ENCODE measurements around the gene METTL1.
A peak's percentile ranks its signal among the peaks of the same experiment; 100 is the strongest.

METTL1 gene

DNA sequence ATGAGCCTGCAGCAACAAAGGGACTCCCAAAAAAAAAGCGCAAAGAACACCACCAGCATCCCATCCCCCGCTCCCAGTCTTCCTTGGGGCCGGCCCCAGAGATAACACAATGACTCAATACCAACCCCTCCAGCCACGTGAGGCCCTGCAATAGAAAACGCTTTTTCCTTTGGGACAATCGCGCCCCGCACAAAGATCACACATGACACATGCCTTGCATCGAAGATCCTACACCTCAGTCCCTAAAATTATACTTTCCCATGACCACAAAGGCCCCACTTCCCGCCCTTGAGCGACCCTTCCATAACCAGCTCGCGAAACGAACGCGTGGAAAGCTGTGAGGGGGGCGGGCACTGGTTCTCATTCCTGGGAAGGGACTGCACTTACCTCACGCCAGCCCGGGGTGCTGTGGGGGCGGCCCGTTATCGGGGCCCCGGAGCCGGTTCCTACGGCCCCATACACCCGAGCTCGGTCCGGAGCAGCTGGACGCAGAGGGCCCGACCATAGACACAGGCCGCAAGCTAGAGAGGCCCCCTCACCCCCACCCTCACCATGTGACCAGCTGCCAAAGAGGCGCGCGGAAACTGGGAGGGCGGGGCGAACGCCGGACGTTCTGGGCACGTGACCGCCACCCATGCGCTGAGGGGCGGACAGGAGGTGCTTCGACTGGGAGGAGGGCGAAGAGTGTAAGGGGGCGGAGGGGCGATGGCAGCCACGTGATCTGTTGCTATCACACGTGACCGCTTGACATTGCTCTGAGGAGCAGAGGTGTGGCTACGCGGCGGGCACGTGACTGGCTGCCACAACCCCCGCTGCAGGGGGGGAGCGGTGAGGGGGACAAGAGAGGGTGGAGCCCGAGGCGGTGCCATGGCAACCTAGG lies 19.9 kb downstream of the METTL1 start, which contains the start of gene CDK4:
CDK4 (minus strand) TSS at position 523 of the 880 bp plus-strand sequence. CDS start 593 bp downstream, outside the sequence.
- peak; percentile 98 for DNase-seq

GRCh38 chr12:57751432-57751787 lies 20.5 kb downstream of the METTL1 start:
- DNase-seq = no peak

- DNase-seq = no peak
These were observed 21.1 kb downstream of the METTL1 start for GRCh38 chr12:57750561-57751431.

GRCh38 chr12:57749061-57749460 lies 22.8 kb downstream of the METTL1 start:
- DNase-seq = no peak

GRCh38 chr12:57746025-57746424 lies 25.9 kb downstream of the METTL1 start:
- DNase-seq = no peak

DNA sequence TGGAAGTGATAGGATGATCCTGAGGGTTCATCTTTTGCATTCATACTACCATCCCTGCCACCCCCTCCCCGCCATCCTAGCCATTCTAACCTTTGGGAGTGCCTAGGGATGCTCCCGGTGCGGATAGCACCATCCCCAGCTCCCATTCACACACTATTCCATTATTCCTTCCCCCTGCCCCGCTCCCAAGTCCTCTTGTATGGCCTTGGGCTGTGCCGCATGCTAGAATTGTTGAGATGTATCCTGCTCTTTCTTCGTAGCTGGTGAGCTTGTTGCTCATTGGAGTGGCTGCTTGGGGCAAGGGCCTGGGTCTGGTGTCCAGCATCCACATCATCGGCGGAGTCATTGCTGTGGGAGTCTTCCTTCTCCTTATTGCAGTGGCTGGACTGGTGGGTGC lies 26.4 kb downstream of the METTL1 start:
- DNase-seq = no peak

GRCh38 chr12:57744777-57745484 lies 27.0 kb downstream of the METTL1 start, which contains the start of gene TSPAN31:
Gene TSPAN31, plus strand, starts transcription at chr12:57745039. Its CDS starts 116 bp downstream, at chr12:57745155.
- peak; percentile 98 for DNase-seq

- DNase-seq = peak; percentile 91
These were observed 27.6 kb downstream of the METTL1 start for GRCh38 chr12:57744194-57744776.

DNA sequence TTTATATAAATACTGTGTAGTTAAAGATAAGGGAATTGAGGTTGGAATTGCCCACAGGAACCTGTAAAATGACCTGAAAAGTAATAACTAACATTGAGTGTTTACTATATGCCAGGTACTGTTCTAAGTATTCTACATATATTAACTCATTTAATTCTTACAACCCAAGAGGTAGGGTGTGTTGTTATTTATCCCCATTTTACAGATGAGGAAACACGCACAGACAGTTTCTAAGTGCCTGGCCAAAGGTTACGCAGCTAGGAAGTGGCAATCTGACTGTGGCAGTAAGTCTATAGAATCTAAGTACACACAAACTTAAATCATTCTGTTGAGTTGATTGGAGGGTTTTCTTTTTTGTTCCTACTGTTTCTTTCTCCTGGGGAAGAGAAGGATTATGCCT lies 28.1 kb downstream of the METTL1 start:
- no peak for DNase-seq

DNA sequence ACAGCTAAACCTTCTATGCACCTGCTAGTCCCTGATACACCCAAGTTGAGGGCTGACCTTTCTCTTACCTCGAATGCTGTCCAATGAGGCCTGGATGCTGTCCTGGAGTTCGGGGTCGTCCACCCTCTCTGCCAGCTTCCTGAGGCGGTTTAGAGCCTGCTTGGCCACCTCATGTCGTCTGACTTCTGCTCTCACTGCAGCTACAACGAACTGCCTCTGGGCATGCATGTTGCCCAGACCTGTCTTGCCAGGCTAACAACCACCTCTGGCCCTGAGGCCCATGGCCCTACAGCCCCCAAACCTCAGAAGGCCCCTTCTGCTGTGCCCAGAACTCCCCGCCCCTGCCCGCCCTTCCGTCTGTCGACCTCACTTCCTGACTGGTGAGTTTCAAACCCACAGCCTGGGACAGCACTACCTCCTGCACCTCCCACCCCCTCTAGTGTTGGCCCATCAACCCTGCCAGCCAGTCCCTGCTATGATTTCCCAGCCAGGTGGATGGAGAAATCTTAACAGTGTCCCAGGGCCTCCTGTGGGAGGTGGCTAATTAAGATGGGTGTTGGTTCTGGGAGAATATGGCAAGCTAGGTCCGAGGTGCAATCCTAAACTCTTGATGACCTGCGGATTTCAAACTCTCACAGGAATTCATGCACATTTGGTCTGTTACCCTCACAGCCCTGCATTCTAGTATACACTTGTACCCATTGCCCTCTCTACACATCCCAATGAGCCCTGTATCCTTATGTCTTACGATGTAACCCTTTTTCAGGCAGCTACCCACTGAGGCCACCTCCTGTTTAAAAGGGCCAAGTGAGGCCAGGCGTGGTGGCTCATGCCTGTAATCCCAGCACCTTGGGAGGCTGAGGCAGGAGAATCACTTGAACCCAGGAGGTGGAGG lies 29.8 kb downstream of the METTL1 start:
- DNase-seq = peak; percentile 51

DNA sequence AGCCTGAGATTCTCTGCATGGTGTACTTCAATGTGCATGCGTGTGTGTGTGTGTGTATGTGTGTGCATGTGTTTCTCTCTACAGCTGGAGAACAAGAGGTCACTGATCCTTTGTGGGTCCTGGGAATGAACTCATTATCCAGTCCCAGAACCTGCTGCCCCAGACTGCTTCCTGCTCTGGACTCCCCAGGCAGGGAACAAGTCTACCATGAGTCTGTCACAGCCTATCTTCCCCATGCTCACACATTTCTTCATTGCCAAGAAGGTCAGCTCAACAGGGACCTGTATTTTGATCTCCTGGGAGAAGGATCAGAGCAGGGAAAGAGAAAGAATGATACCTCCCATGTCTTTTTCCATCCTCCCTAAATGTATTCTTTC lies 30.5 kb downstream of the METTL1 start:
- no peak for DNase-seq

- DNase-seq = no peak
These were observed 31.1 kb downstream of the METTL1 start for GRCh38 chr12:57740656-57741412.

- no peak for DNase-seq
These were observed 31.9 kb downstream of the METTL1 start for GRCh38 chr12:57739914-57740538.

DNA sequence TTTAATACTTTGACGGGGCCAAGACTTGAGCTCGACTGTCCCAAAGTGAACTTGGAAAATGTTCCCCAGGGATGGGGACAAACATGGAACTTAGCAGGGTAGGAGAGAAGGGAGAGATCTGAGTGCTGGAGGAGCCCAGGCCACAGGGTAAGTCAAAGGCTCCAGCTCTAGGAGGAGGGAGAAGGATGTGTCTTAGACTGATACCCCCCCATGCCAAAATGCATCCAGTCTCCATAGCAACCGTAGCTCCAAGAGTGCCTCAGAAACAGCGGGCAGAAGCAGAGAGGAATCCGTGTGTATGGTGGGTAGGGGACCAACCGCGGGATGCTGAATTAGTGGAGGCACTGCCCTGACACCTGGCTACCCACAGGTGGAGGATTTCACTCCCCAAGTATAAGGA lies 32.5 kb downstream of the METTL1 start:
- no peak for DNase-seq

GRCh38 chr12:57738661-57739237 lies 33.2 kb downstream of the METTL1 start, which contains the start of gene AGAP2:
Gene AGAP2, minus strand, starts transcription at chr12:57738742. Its CDS starts 496 bp downstream, at chr12:57738246.
- DNase-seq = no peak

GRCh38 chr12:57737467-57738460 lies 34.1 kb downstream of the METTL1 start:
- DNase-seq = no peak

DNA sequence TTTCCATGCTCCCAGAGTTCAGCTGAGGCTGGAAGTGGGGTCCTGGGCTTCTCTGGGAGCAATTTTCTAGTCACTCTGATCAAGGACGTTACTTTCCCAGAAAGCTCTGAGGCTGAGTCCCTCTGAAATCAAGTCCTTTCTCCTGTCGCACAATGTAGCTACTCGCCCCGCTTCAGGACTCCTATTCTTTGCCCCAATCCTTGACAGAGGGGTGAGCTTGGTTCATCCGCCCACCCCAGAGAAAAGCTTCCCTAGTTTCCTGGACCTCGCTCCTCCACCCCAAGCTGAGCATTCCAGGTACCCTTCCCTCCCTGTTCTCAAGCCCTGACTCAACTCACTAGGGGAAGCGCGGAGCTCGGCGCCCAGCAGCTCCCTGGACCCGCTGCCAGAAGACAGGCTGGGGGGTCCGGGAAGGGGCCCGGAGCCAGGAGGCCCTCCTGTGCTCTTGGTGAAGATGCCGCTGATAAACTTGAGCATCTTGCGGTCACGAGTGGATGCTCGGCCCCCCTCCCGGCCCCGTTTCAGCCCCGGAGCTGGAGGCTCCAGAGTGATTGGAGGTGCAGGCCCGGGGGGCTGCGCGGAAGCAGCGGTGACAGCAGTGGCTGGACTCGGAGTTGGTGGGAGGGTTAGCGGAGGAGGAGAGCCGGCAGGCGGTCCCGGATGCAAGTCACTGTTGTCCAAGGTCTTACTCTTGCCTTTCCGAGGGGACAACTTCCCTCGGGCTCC lies 35.0 kb downstream of the METTL1 start:
- DNase-seq = no peak

Data from suppressor macrophage treated with lipopolysaccharide for 4 hours (primary cell).